ENCODE results near the gene SLC15A3. TPM values are rescaled to one million over a fixed set of nuclear protein-coding genes. Genes with fewer than 3 reads are reported as not detected.

Gene SLC15A3
- polyA plus RNA-seq, 4 donors, result 19.1 to 24.5 (median 20.6) TPM

GRCh38 chr11:60899046-60899936, 52.7 kb downstream of the SLC15A3 start:
- peak in 1 of 4 donors; percentile 45 for DNase-seq (ENCODE audit: low read depth in 4 of 4, low spot score in 2 of 4)

- DNase-seq (ENCODE audit: low read depth in 4 of 4, low spot score in 2 of 4), result no peak
These were observed 54.5 kb downstream of the SLC15A3 start for GRCh38 chr11:60897496-60897895.

- DNase-seq (ENCODE audit: low read depth in 4 of 4, low spot score in 2 of 4), result no peak
These were observed 56.3 kb downstream of the SLC15A3 start for GRCh38 chr11:60895687-60896086.

- DNase-seq (ENCODE audit: low read depth in 4 of 4, low spot score in 2 of 4), result no peak
These were observed 60.8 kb downstream of the SLC15A3 start for GRCh38 chr11:60891103-60891741.

GRCh38 chr11:60890696-60891095, 61.3 kb downstream of the SLC15A3 start:
- no peak for DNase-seq (ENCODE audit: low read depth in 4 of 4, low spot score in 2 of 4)

GRCh38 chr11:60889869-60890311, 62.1 kb downstream of the SLC15A3 start:
- no peak for DNase-seq (ENCODE audit: low read depth in 4 of 4, low spot score in 2 of 4)

GRCh38 chr11:60887556-60887955, 64.4 kb downstream of the SLC15A3 start:
- DNase-seq (ENCODE audit: low read depth in 4 of 4, low spot score in 2 of 4), result no peak

Other genes starting within 250 kb of the SLC15A3 start
- not detected for gene MS4A18, start 227.5 kb downstream of the SLC15A3 start, polyA plus RNA-seq (ENCODE audit: insufficient read length in 4 of 4)
- gene MS4A15, start 195.3 kb downstream of the SLC15A3 start, polyA plus RNA-seq (ENCODE audit: insufficient read length in 4 of 4), result not detected
- gene MS4A10, start 166.8 kb downstream of the SLC15A3 start, polyA plus RNA-seq (ENCODE audit: insufficient read length in 4 of 4), result under 1 TPM; 0.10 to 0.25 (median 0.16) TPM
- gene CCDC86, start 110.1 kb downstream of the SLC15A3 start, polyA plus RNA-seq (ENCODE audit: insufficient read length in 4 of 4), result 10 to 100 TPM; 15.9 to 25.8 (median 22.0) TPM
- gene PTGDR2, start 96.2 kb downstream of the SLC15A3 start, polyA plus RNA-seq (ENCODE audit: insufficient read length in 4 of 4), result under 1 TPM; 0.18 to 0.39 (median 0.20) TPM
- gene ZP1, start 84.6 kb downstream of the SLC15A3 start, polyA plus RNA-seq (ENCODE audit: insufficient read length in 4 of 4), result under 1 TPM in 1 of 4 donors, not detected in 3; 0.22 TPM
- gene PRPF19, start 45.6 kb downstream of the SLC15A3 start, polyA plus RNA-seq (ENCODE audit: insufficient read length in 4 of 4), result 100 to 1,000 TPM; 113 to 153 (median 130) TPM
- gene TMEM109, start 38.0 kb downstream of the SLC15A3 start, polyA plus RNA-seq (ENCODE audit: insufficient read length in 4 of 4), result 100 to 1,000 TPM in 1 of 4 donors, 10 to 100 TPM in 3; 76.1 to 111 (median 91.6) TPM
- gene TMEM132A, start 27.7 kb downstream of the SLC15A3 start, polyA plus RNA-seq (ENCODE audit: insufficient read length in 4 of 4), result 100 to 1,000 TPM in 1 of 4 donors, 10 to 100 TPM in 3; 41.3 to 109 (median 88.1) TPM
- gene CD6, start 19.5 kb upstream of the SLC15A3 start, polyA plus RNA-seq (ENCODE audit: insufficient read length in 4 of 4), result 1 to 10 TPM in 3 of 4 donors, under 1 TPM in 1; 0.62 to 1.8 (median 1.4) TPM
- under 1 TPM; 0.05 to 0.20 (median 0.12) TPM for gene CD5, start 150.3 kb upstream of the SLC15A3 start, polyA plus RNA-seq (ENCODE audit: insufficient read length in 4 of 4)
- gene VPS37C, start 209.2 kb upstream of the SLC15A3 start, polyA plus RNA-seq (ENCODE audit: insufficient read length in 4 of 4), result 10 to 100 TPM; 15.6 to 22.2 (median 20.9) TPM

Data from left renal cortex interstitium (tissue), 4 donors.